Neural cell (in vitro differentiated cells): ENCODE measurements around the gene IFI27. TPM values are rescaled to one million over a fixed set of nuclear protein-coding genes. Genes with fewer than 3 reads are reported as not detected.

ENCODE experiments used
- H2AFZ ChIP-seq: fragments of 200-600, 300-800 bp; sonication (generic), shearing (Covaris generic); 2 replicates; pipeline ENCODE4 v1.6.0; 2014; ENCODE audit warnings: low read depth, mild to moderate bottlenecking, antibody characterized with exemption, low read length, moderate library complexity
- H3F3A ChIP-seq: fragments of 200-600 bp; shearing (Covaris generic); 2 replicates; pipeline ENCODE4 v1.6.1; 2016; ENCODE audit warnings: mild to moderate bottlenecking, moderate library complexity, mixed read lengths, antibody characterized with exemption, low read length; ENCODE audit not compliant: insufficient read depth, poor library complexity, severe bottlenecking
- H3K27ac ChIP-seq: fragments of 200-600, 300-800 bp; sonication (generic), shearing (Covaris generic); 2 replicates; pipeline ENCODE4 v1.5.1; 2014; ENCODE audit warnings: mild to moderate bottlenecking, low read length, moderate library complexity
- H3K27me3 ChIP-seq: fragments of 300-800, 200-600 bp; sonication (generic), shearing (Covaris generic); 2 replicates; pipeline ENCODE4 v1.6.0; 2014; ENCODE audit warnings: mild to moderate bottlenecking, low read depth, low read length, moderate library complexity; ENCODE audit not compliant: insufficient read depth
- H3K36me3 ChIP-seq: fragments of 300-800, 200-600 bp; sonication (generic), shearing (Covaris generic); 2 replicates; pipeline ENCODE4 v1.5.1; 2014; ENCODE audit warnings: mild to moderate bottlenecking, antibody characterized with exemption, low read length, moderate library complexity; ENCODE audit not compliant: insufficient read depth
- H3K4me2 ChIP-seq: fragments of 300-800, 200-600 bp; sonication (generic), shearing (Covaris generic); 2 replicates; pipeline ENCODE4 v1.6.0; 2014; ENCODE audit warnings: mild to moderate bottlenecking, low read length
- H3K4me3 ChIP-seq: fragments of 300-800, 200-600 bp; sonication (generic), shearing (Covaris generic); 2 replicates; pipeline ENCODE4 v1.5.1; 2014; ENCODE audit warnings: mild to moderate bottlenecking, low read length, moderate library complexity
- H3K79me2 ChIP-seq: fragments of 200-600 bp; shearing (Covaris generic); replicated peaks from 2 replicates; pipeline ENCODE4 v1.6.0; 2014; ENCODE audit warnings: mild to moderate bottlenecking, low read length, moderate library complexity; ENCODE audit not compliant: insufficient read depth
- H3K9ac ChIP-seq: fragments of 300-800, 200-600 bp; sonication (generic), shearing (Covaris generic); 2 replicates; pipeline ENCODE4 v1.6.1; 2016; ENCODE audit warnings: mild to moderate bottlenecking, low read length, mixed read lengths
- H3K9me2 ChIP-seq: fragments of 200-600 bp; shearing (Covaris generic); 2 replicates; pipeline ENCODE4 v1.6.1; 2016; ENCODE audit warnings: mild to moderate bottlenecking, low read length, mixed read lengths; ENCODE audit not compliant: insufficient read depth
- H3K9me3 ChIP-seq: fragments of 200-600, 300-800 bp; sonication (generic), shearing (Covaris generic); 2 replicates; pipeline ENCODE4 v1.6.1; 2016; ENCODE audit warnings: mild to moderate bottlenecking, mixed run types, low read length, moderate library complexity, mixed read lengths
- H4K20me1 ChIP-seq: fragments of 200-600 bp; shearing (Covaris generic); 2 replicates; pipeline ENCODE4 v1.6.1; 2016; ENCODE audit warnings: mild to moderate bottlenecking, mixed run types; ENCODE audit not compliant: insufficient read depth
- CTCF ChIP-seq: fragments of 450-650 bp; IDR thresholded peaks from 2 replicates; pipeline ENCODE4 v1.5.1; 2014; ENCODE audit warnings: antibody characterized with exemption, mild to moderate bottlenecking, moderate library complexity; ENCODE audit not compliant: poor library complexity, severe bottlenecking
- EP300 ChIP-seq: fragments of 450-650 bp; conservative IDR thresholded peaks from 2 replicates; pipeline ENCODE4 v1.6.1; 2014; ENCODE audit warnings: antibody characterized with exemption, mild to moderate bottlenecking, moderate library complexity; ENCODE audit not compliant: poor library complexity, severe bottlenecking
- EZH2 ChIP-seq: fragments of 200-600, 300-800 bp; shearing (Covaris generic), sonication (generic); IDR thresholded peaks from 2 replicates; pipeline ENCODE4 v1.6.1; 2014; ENCODE audit warnings: antibody characterized with exemption, low read length, borderline replicate concordance, mild to moderate bottlenecking; ENCODE audit not compliant: insufficient read depth, poor library complexity, severe bottlenecking
- MXI1 ChIP-seq: fragments of 450-650 bp; conservative IDR thresholded peaks from 2 replicates; pipeline ENCODE4 v1.6.1; 2014; ENCODE audit warnings: antibody characterized with exemption, mild to moderate bottlenecking; ENCODE audit not compliant: poor library complexity, severe bottlenecking
- POLR2AphosphoS5 ChIP-seq: IDR thresholded peaks from 2 replicates; pipeline ENCODE4 v1.6.1; 2012
- RAD21 ChIP-seq: fragments of 450-650 bp; conservative IDR thresholded peaks from 2 replicates; pipeline ENCODE4 v1.6.1; 2014; ENCODE audit warnings: antibody characterized with exemption, mild to moderate bottlenecking, moderate library complexity
- REST ChIP-seq: IDR thresholded peaks from 2 replicates; pipeline ENCODE4 v1.6.1; 2012; ENCODE audit warnings: borderline replicate concordance
- SMC3 ChIP-seq: fragments of 450-650 bp; conservative IDR thresholded peaks from 2 replicates; pipeline ENCODE4 v1.6.1; 2014; ENCODE audit warnings: antibody characterized with exemption, mild to moderate bottlenecking, moderate library complexity; ENCODE audit not compliant: poor library complexity
- TAF1 ChIP-seq: IDR thresholded peaks from 2 replicates; pipeline ENCODE4 v1.6.1; 2012; ENCODE audit warnings: low read depth
- polyA plus RNA-seq: library from polyadenylated mRNA; depleted of rRNA; stranded (reverse); fragments of >200 nt; gene quantifications from 2 replicates; pipeline ENCODE4 v1.2.3, GENCODE V29; 2014

The IFI27 gene
- polyA plus RNA-seq, 1 donor from 2014 or later = 2.2 TPM

GRCh38 chr14:94138251-94138650 lies 27.7 kb downstream of the IFI27 start:
- Histone ChIP-seq H3K9ac (no peak overlapping the region), H3K9me3 (no peaks in the 10 kb centered on the region), H2AFZ (no peak overlapping the region), H3F3A (no peaks in the 10 kb centered on the region), H3K27ac (no peak overlapping the region), H3K79me2 (no peaks in the 10 kb centered on the region), H4K20me1 (no peaks in the 10 kb centered on the region), H3K4me2 (no peak overlapping the region), H3K27me3 (no peaks in the 10 kb centered on the region), H3K36me3 (no peaks in the 10 kb centered on the region), H3K4me3 (no peak overlapping the region), H3K9me2 (no peaks in the 10 kb centered on the region)
- TF ChIP-seq RAD21 = no peak
- TF ChIP-seq MXI1 = no peak
- no peak for TF ChIP-seq EP300
- no peak for TF ChIP-seq SMC3
- TF ChIP-seq TAF1 = no peak

GRCh38 chr14:94139006-94139405 lies 28.5 kb downstream of the IFI27 start:
- Histone ChIP-seq H3K27ac (no peak overlapping the region), H3K4me3 (no peak overlapping the region), H3K36me3 (no peaks in the 10 kb centered on the region), H3K9ac (no peak overlapping the region), H3K79me2 (no peaks in the 10 kb centered on the region), H3K9me2 (no peaks in the 10 kb centered on the region), H3K4me2 (no peak overlapping the region), H3K27me3 (no peaks in the 10 kb centered on the region), H3F3A (no peaks in the 10 kb centered on the region), H4K20me1 (no peaks in the 10 kb centered on the region), H3K9me3 (no peaks in the 10 kb centered on the region), H2AFZ (no peak overlapping the region)
- no peak for TF ChIP-seq POLR2AphosphoS5
- TF ChIP-seq REST = no peak
- no peak for TF ChIP-seq SMC3
- no peak for TF ChIP-seq EP300
- TF ChIP-seq TAF1 = no peak
- TF ChIP-seq CTCF = no peak
- TF ChIP-seq RAD21 = no peak
- no peak for TF ChIP-seq MXI1
- no peak for TF ChIP-seq EZH2

- no peaks in the 10 kb centered on the region for H3K9me2 ChIP-seq
- H3K27ac ChIP-seq = no peak overlapping the region
- no peak for TF ChIP-seq TAF1
- no peak for TF ChIP-seq SMC3
- no peak for TF ChIP-seq RAD21
- TF ChIP-seq REST = no peak
- TF ChIP-seq MXI1 = no peak
- no peak for TF ChIP-seq EP300
- no peak for TF ChIP-seq EZH2
- TF ChIP-seq POLR2AphosphoS5 = no peak
- TF ChIP-seq CTCF = no peak
These were observed 28.9 kb downstream of the IFI27 start for GRCh38 chr14:94139421-94139820.

More at GRCh38 chr14:94139421-94139820, 28.9 kb downstream of the IFI27 start:
- Histone ChIP-seq H3F3A (no peaks in the 10 kb centered on the region), H4K20me1 (no peaks in the 10 kb centered on the region), H3K36me3 (no peaks in the 10 kb centered on the region), H3K79me2 (no peaks in the 10 kb centered on the region), H3K4me3 (no peak overlapping the region), H3K4me2 (no peak overlapping the region), H2AFZ (no peak overlapping the region), H3K9ac (no peak overlapping the region), H3K27me3 (no peaks in the 10 kb centered on the region), H3K9me3 (no peaks in the 10 kb centered on the region)
